SU-DHL-6 (cell line): ENCODE results near the gene TP53RK.

Experiments used
- EZH2phosphoT487 ChIP-seq: fragments of 200-600 bp; sonication (generic), shearing (Covaris generic); conservative IDR thresholded peaks from 2 replicates; pipeline ENCODE4 v1.6.1; 2018; ENCODE audit warnings: mild to moderate bottlenecking, antibody characterized with exemption, low read length, moderate library complexity, mixed read lengths
- TF ChIP-seq, protein P1 (sequence below): fragments of 200-600 bp; sonication (generic); IDR thresholded peaks from one replicate; pipeline ENCODE4 v1.5.1; 2017; ENCODE audit warnings: antibody characterized with exemption, mild to moderate bottlenecking, low read length, moderate library complexity; ENCODE audit not compliant: insufficient read depth, poor library complexity, severe bottlenecking

DNA sequence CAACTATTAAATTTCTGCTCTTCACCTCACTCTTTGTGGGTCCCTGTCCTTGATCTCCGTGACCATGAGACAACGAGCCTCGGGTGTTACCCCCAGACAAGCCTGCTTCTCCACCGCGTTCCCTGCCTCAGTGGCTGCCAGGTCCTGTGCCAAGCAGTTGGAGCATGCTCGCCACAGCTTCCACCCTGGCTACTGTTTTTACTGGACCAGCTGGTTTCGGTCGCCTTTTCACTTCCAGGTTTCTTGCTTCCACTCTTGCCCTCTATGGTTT lies 5.6 kb downstream of the TP53RK start:
- TF ChIP-seq, protein P1, sequence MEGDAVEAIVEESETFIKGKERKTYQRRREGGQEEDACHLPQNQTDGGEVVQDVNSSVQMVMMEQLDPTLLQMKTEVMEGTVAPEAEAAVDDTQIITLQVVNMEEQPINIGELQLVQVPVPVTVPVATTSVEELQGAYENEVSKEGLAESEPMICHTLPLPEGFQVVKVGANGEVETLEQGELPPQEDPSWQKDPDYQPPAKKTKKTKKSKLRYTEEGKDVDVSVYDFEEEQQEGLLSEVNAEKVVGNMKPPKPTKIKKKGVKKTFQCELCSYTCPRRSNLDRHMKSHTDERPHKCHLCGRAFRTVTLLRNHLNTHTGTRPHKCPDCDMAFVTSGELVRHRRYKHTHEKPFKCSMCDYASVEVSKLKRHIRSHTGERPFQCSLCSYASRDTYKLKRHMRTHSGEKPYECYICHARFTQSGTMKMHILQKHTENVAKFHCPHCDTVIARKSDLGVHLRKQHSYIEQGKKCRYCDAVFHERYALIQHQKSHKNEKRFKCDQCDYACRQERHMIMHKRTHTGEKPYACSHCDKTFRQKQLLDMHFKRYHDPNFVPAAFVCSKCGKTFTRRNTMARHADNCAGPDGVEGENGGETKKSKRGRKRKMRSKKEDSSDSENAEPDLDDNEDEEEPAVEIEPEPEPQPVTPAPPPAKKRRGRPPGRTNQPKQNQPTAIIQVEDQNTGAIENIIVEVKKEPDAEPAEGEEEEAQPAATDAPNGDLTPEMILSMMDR, result no peak
- TF ChIP-seq EZH2phosphoT487, result no peak
